ENCODE data around the gene RUNX1.

The RUNX1 gene

GRCh38 chr21:34886240-34887104 lies 162.6 kb downstream of the RUNX1 start:
- in situ Hi-C loops (cut with HindIII; ENCODE audit: low sequenced_read_pairs), result no loop called here
- peak; percentile 15 for TF ChIP-seq CTCF (IDR thresholded peaks at IDR 0.05; ENCODE audit: low read depth, low read length, missing control alignments)
- H3K4me3 ChIP-seq (ENCODE audit: low read depth, low read length), result peak overlapping the region; percentile 89
- DNase-seq (ENCODE audit: low read depth), result no peak

GRCh38 chr21:34885626-34886239 lies 163.4 kb downstream of the RUNX1 start:
- peak overlapping the region; percentile 89 for H3K4me3 ChIP-seq (ENCODE audit: low read depth, low read length)
- no peak for DNase-seq (ENCODE audit: low read depth)
- in situ Hi-C loops (cut with HindIII; ENCODE audit: low sequenced_read_pairs), result no loop called here
- no peak for TF ChIP-seq CTCF (IDR thresholded peaks at IDR 0.05; ENCODE audit: low read depth, low read length, missing control alignments)

- in situ Hi-C loops (cut with HindIII; ENCODE audit: low sequenced_read_pairs), result no loop called here
- H3K4me3 ChIP-seq (ENCODE audit: low read depth, low read length), result peak overlapping the region; percentile 89
- DNase-seq (ENCODE audit: low read depth), result no peak
- no peak for TF ChIP-seq CTCF (IDR thresholded peaks at IDR 0.05; ENCODE audit: low read depth, low read length, missing control alignments)
These were observed 164.0 kb downstream of the RUNX1 start for GRCh38 chr21:34885125-34885524.

- in situ Hi-C loops (cut with HindIII; ENCODE audit: low sequenced_read_pairs), result no loop called here
- no peak for TF ChIP-seq CTCF (IDR thresholded peaks at IDR 0.05; ENCODE audit: low read depth, low read length, missing control alignments)
- DNase-seq (ENCODE audit: low read depth), result no peak
- peak overlapping the region; percentile 89 for H3K4me3 ChIP-seq (ENCODE audit: low read depth, low read length)
These were observed 164.7 kb downstream of the RUNX1 start for GRCh38 chr21:34884346-34884929.

GRCh38 chr21:34883491-34884271 lies 165.4 kb downstream of the RUNX1 start:
- H3K4me3 ChIP-seq (ENCODE audit: low read depth, low read length), result peak overlapping the region; percentile 89
- in situ Hi-C loops (cut with HindIII; ENCODE audit: low sequenced_read_pairs), result no loop called here

More at GRCh38 chr21:34883491-34884271, 165.4 kb downstream of the RUNX1 start:
- no peak for TF ChIP-seq CTCF (IDR thresholded peaks at IDR 0.05; ENCODE audit: low read depth, low read length, missing control alignments)
- DNase-seq (ENCODE audit: low read depth), result no peak
